A549 (cell line): ENCODE results near the gene FHL2. TPM values are rescaled to one million over a fixed set of nuclear protein-coding genes. Genes with fewer than 3 reads are reported as not detected.

Experiments
- ATAC-seq, 2 experiments: fragments of 200-7000 bp in 1 of 2; fragments of >200 bp in 1 of 2; cut with Nextera tagmentation in 1 of 2; cut with Tn5 transposase in 1 of 2; 3 replicates each; pipeline versions ENCODE4 v1.8.0 to v1.9.1; 2018 to 2020; ENCODE audit warnings: mild to moderate bottlenecking in 1 of 2, moderate library complexity in 1 of 2
- CTCF ChIA-PET: fragments of 300-600 bp; sonication (Branson Sonifier 250); formaldehyde crosslinking; extraction: SDS; loops from one replicate; lab custom pipeline; 2021; ENCODE audit warnings: antibody characterized with exemption, inconsistent platforms; lab: Yijun Ruan, JAX
- POLR2A ChIA-PET: fragments of 350-600 bp; formaldehyde crosslinking; extraction: SDS; loops from one replicate; lab custom pipeline; 2021; ENCODE audit warnings: antibody characterized with exemption, inconsistent platforms; lab: Yijun Ruan, JAX
- DNase-seq, 2 experiments: peaks; one replicate each; pipeline versions ENCODE4 v3.0.0 to v3.0.0-alpha.2; 2011 to 2016; ENCODE audit warnings: low read depth in 1 of 2, low spot score in 1 of 2
- FAIRE-seq: peaks from 2 replicates; lab custom pipeline; 2011; peaks lifted over from hg19 to GRCh38; lab: Jason Lieb, UNC
- H3K27ac ChIP-seq, 2 experiments: fragments of >200 bp; sonication (Bioruptor Twin); formaldehyde crosslinking; 3 replicates each; pipeline ENCODE4 v1.5.1; 2016 to 2017
- H3K4me1 ChIP-seq: fragments of >200 bp; sonication (Bioruptor Twin); formaldehyde crosslinking; 3 replicates; pipeline ENCODE4 v1.6.1; 2016
- H3K4me2 ChIP-seq: fragments of >200 bp; sonication (Bioruptor Twin); formaldehyde crosslinking; 3 replicates; pipeline ENCODE4 v1.6.1; 2016
- H3K4me3 ChIP-seq: fragments of >200 bp; sonication (Bioruptor Twin); formaldehyde crosslinking; 3 replicates; pipeline ENCODE4 v1.5.1; 2016
- H3K9me3 ChIP-seq: fragments of >200 bp; sonication (Bioruptor Twin); formaldehyde crosslinking; 3 replicates; pipeline ENCODE4 v1.6.1; 2016
- CBX2 ChIP-seq: fragments of 200-600 bp; sonication (generic); IDR thresholded peaks from 2 replicates; pipeline ENCODE4 v1.6.1; 2016; ENCODE audit warnings: low read depth, mild to moderate bottlenecking, borderline replicate concordance
- CHD2 ChIP-seq: fragments of 150-350 bp; IDR thresholded peaks from 2 replicates; pipeline ENCODE4 v1.6.1; 2014; ENCODE audit warnings: low read length; ENCODE audit not compliant: partially characterized antibody
- ESRRA ChIP-seq: fragments of 150-350 bp; IDR thresholded peaks from 2 replicates; pipeline ENCODE4 v1.6.1; 2014; ENCODE audit warnings: mild to moderate bottlenecking, low read length, borderline replicate concordance
- FOSL2 ChIP-seq, 2 experiments: fragments of 450-650 bp in 1 of 2; fragments of >200 bp in 1 of 2; sonication (Bioruptor Twin) in 1 of 2; formaldehyde crosslinking; IDR thresholded peaks; 2 replicates each; pipeline versions ENCODE4 v1.5.0 to v1.6.1; 2016 to 2020; ENCODE audit warnings: mild to moderate bottlenecking in 1 of 2, moderate library complexity in 1 of 2
- JUN ChIP-seq, 2 experiments: fragments of >200 bp; sonication (Bioruptor Twin); formaldehyde crosslinking; IDR thresholded peaks; 2 replicates in 1 of 2; 3 replicates in 1 of 2; pipeline ENCODE4 v1.6.1; 2016 to 2017
- PHF8 ChIP-seq: fragments of 200-600 bp; sonication (generic); IDR thresholded peaks from 2 replicates; pipeline ENCODE4 v1.6.1; 2016; ENCODE audit warnings: low read depth, mild to moderate bottlenecking, antibody characterized with exemption, moderate library complexity, borderline replicate concordance
- POLR2A ChIP-seq: IDR thresholded peaks from 2 replicates; pipeline ENCODE4 v1.6.1; 2012; ENCODE audit warnings: mild to moderate bottlenecking, low read length
- RFX5 ChIP-seq: fragments of 450-650 bp; IDR thresholded peaks from 2 replicates; pipeline ENCODE4 v1.7.1; 2014; ENCODE audit warnings: antibody characterized with exemption, mild to moderate bottlenecking, moderate library complexity
- WGBS: methylation state at CpG from one replicate; pipeline ENCODE4 v1.1.6; 2017; ENCODE audit errors: missing lambda C conversion rate; 5-methylcytosine and 5-hydroxymethylcytosine counted together
- polyA minus RNA-seq: library from RNA; depleted of rRNA, polyadenylated mRNA; stranded (reverse); fragments of >200 nt; gene quantifications from 2 replicates; pipeline ENCODE4 v1.2.3, GENCODE V29; 2011; rRNA and poly(A)+ RNA removed
- polyA plus RNA-seq, 4 experiments: library from polyadenylated mRNA; depleted of rRNA in 3 of 4; stranded (reverse); fragments of >200 nt; fragmentation: RNase III in 1 of 4; extraction: RNeasy Plus Mini Kit Qiagen cat#74134 plus additional on column Dnase treatment in 1 of 4; gene quantifications; 2 replicates in 3 of 4; 3 replicates in 1 of 4; pipeline ENCODE4 v1.2.3, GENCODE V29; 2011 to 2017
- TF ChIP-seq, protein P1 (sequence below): IDR thresholded peaks from 2 replicates; pipeline ENCODE4 v1.6.1; 2012; ENCODE audit warnings: low read depth, borderline replicate concordance
- TF ChIP-seq, protein P2 (sequence below): fragments of >200 bp; sonication (Bioruptor Twin); formaldehyde crosslinking; IDR thresholded peaks from 3 replicates; pipeline ENCODE4 v1.5.1; 2016
- TF ChIP-seq, protein P3 (sequence below): fragments of 200-600 bp; sonication (generic); IDR thresholded peaks from 2 replicates; pipeline ENCODE4 v1.6.1; 2016; ENCODE audit warnings: antibody characterized with exemption, mild to moderate bottlenecking, moderate library complexity
- TF ChIP-seq, protein P4 (sequence below): fragments of >200 bp; sonication (Bioruptor Twin); formaldehyde crosslinking; IDR thresholded peaks from 3 replicates; pipeline ENCODE4 v1.6.1; 2016
- TF ChIP-seq, protein P5 (sequence below): fragments of 150-350 bp; IDR thresholded peaks from 2 replicates; pipeline ENCODE4 v1.6.1; 2014; ENCODE audit warnings: low read depth, mild to moderate bottlenecking, low read length

The FHL2 gene, protein sequence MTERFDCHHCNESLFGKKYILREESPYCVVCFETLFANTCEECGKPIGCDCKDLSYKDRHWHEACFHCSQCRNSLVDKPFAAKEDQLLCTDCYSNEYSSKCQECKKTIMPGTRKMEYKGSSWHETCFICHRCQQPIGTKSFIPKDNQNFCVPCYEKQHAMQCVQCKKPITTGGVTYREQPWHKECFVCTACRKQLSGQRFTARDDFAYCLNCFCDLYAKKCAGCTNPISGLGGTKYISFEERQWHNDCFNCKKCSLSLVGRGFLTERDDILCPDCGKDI
- 85.9 and 97.6 TPM in 2 replicates for polyA plus RNA-seq (2011; rRNA removed)
- polyA plus RNA-seq (2012; cell fraction: cytosol; rRNA removed), result 59.4 and 66.7 TPM in 2 replicates
- 44.8 and 46.9 TPM in 2 replicates for polyA plus RNA-seq (2012; cell fraction: nucleus; rRNA removed)
- polyA plus RNA-seq (2017; fragmentation: RNase III; extraction: RNeasy Plus Mini Kit Qiagen cat#74134 plus additional on column Dnase treatment), result 57.9 to 70.3 TPM (median 68.1 TPM) in 3 replicates
- 81.4 and 86.9 TPM in 2 replicates for polyA minus RNA-seq

DNA sequence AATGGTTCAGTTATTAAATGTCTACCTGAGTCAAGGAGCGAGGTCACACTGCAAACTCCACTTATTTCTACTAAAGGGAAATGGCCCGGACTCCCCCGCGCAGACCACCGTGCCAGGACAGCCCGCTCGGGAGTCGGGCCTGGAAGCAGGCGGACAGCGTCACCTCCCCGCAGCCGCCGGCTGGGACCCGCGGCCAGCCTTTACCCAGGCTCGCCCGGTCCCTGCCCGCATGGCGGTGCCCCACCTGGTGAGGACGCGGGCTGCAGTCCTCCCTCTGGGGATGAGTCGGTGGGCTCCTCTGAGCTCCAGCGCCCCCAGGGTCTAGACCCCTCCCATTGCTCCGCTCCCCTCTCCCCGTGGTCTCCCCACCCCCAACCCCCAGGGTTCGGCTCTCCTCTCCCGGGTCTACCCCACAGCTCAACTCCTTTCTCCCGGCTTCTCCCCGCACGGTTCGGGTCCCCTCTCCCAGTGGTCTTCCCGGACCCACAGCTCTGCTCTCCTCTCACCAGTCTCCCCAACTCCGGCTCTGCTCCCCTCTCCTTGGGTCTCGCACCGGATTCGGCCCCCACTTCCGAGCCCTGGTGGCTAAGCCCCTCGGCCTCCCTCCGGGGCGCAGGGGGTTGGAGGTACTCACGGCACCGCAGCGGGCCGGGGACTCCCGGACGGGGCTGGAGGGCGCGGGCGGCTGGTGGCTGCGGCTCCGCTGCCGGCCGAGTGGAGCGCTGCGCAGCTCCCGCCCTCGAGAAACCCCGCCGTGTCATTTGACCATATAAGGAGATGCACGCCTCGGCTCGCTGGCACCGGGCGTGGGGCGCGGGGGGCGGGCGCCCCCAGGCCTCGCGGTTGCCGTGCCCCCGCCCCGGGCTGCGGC lies at the start of gene FHL2:
TSS of gene FHL2 (minus strand) at position 716 of the 871 bp plus-strand sequence. CDS start 12,535 bp downstream, outside the sequence.
- H3K9me3 ChIP-seq, result 0 out of 3 replicates have a peak, but pooled peaks cover 2% of the 10 kb centered on the region
- DNase-seq (peak; percentile 62 to 81), FAIRE-seq (no peak), ATAC-seq (peak; percentile 88 to 94)
- TF ChIP-seq CHD2 (no peak), JUN (IDR thresholded peaks at IDR 0.05) (peak in 1 of 2 experiments; percentile 81; a peak in 3 of 5 replicates), ESRRA (no peak), POLR2A (peak; percentile 75), RFX5 (0 out of 2 replicates have a peak, but pooled peaks have one; percentile 25), CBX2 (no peak), PHF8 (peak; percentile 84; the same call in 1 of the 2 replicates), FOSL2 (IDR thresholded peaks at IDR 0.05) (no peak), FOSL2 (CRISPR knock-in tag; IDR thresholded peaks at IDR 0.05) (no peak)
- TF ChIP-seq, protein P1, sequence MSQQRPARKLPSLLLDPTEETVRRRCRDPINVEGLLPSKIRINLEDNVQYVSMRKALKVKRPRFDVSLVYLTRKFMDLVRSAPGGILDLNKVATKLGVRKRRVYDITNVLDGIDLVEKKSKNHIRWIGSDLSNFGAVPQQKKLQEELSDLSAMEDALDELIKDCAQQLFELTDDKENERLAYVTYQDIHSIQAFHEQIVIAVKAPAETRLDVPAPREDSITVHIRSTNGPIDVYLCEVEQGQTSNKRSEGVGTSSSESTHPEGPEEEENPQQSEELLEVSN, result peak; percentile 92; the same call in 1 of the 2 replicates
- TF ChIP-seq, protein P2, sequence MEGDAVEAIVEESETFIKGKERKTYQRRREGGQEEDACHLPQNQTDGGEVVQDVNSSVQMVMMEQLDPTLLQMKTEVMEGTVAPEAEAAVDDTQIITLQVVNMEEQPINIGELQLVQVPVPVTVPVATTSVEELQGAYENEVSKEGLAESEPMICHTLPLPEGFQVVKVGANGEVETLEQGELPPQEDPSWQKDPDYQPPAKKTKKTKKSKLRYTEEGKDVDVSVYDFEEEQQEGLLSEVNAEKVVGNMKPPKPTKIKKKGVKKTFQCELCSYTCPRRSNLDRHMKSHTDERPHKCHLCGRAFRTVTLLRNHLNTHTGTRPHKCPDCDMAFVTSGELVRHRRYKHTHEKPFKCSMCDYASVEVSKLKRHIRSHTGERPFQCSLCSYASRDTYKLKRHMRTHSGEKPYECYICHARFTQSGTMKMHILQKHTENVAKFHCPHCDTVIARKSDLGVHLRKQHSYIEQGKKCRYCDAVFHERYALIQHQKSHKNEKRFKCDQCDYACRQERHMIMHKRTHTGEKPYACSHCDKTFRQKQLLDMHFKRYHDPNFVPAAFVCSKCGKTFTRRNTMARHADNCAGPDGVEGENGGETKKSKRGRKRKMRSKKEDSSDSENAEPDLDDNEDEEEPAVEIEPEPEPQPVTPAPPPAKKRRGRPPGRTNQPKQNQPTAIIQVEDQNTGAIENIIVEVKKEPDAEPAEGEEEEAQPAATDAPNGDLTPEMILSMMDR, result peak; percentile 35
- TF ChIP-seq, protein P3, sequence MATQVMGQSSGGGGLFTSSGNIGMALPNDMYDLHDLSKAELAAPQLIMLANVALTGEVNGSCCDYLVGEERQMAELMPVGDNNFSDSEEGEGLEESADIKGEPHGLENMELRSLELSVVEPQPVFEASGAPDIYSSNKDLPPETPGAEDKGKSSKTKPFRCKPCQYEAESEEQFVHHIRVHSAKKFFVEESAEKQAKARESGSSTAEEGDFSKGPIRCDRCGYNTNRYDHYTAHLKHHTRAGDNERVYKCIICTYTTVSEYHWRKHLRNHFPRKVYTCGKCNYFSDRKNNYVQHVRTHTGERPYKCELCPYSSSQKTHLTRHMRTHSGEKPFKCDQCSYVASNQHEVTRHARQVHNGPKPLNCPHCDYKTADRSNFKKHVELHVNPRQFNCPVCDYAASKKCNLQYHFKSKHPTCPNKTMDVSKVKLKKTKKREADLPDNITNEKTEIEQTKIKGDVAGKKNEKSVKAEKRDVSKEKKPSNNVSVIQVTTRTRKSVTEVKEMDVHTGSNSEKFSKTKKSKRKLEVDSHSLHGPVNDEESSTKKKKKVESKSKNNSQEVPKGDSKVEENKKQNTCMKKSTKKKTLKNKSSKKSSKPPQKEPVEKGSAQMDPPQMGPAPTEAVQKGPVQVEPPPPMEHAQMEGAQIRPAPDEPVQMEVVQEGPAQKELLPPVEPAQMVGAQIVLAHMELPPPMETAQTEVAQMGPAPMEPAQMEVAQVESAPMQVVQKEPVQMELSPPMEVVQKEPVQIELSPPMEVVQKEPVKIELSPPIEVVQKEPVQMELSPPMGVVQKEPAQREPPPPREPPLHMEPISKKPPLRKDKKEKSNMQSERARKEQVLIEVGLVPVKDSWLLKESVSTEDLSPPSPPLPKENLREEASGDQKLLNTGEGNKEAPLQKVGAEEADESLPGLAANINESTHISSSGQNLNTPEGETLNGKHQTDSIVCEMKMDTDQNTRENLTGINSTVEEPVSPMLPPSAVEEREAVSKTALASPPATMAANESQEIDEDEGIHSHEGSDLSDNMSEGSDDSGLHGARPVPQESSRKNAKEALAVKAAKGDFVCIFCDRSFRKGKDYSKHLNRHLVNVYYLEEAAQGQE, result no peak
- TF ChIP-seq, protein P4, sequence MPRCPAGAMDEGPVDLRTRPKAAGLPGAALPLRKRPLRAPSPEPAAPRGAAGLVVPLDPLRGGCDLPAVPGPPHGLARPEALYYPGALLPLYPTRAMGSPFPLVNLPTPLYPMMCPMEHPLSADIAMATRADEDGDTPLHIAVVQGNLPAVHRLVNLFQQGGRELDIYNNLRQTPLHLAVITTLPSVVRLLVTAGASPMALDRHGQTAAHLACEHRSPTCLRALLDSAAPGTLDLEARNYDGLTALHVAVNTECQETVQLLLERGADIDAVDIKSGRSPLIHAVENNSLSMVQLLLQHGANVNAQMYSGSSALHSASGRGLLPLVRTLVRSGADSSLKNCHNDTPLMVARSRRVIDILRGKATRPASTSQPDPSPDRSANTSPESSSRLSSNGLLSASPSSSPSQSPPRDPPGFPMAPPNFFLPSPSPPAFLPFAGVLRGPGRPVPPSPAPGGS, result no peak; the same call in 2 of the 3 replicates
- TF ChIP-seq, protein P5, sequence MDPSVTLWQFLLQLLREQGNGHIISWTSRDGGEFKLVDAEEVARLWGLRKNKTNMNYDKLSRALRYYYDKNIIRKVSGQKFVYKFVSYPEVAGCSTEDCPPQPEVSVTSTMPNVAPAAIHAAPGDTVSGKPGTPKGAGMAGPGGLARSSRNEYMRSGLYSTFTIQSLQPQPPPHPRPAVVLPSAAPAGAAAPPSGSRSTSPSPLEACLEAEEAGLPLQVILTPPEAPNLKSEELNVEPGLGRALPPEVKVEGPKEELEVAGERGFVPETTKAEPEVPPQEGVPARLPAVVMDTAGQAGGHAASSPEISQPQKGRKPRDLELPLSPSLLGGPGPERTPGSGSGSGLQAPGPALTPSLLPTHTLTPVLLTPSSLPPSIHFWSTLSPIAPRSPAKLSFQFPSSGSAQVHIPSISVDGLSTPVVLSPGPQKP, result peak; percentile 89
- peak within 1 kb of the TSS; percentile 96 for H3K4me2 ChIP-seq
- H3K4me3 ChIP-seq, result peak within 1 kb of the TSS; percentile 81
- H3K4me1 ChIP-seq, result peaks cover 34% of the 10 kb centered on the region
- ChIA-PET POLR2A (interaction anchor here (1.3 kb wide), 1 partner anchor 58 kb away, joined by 6 read pairs; no protein-coding TSS in a partner anchor), CTCF (interaction anchor here (0.6 to 3.1 kb wide), 10 partner anchors 8 to 148 kb away, joined by 3 to 12 read pairs (median 4); no protein-coding TSS in a partner anchor)
- peak within 1 kb of the TSS; percentile 91 to 99 for H3K27ac ChIP-seq
- 1% methylated on average over 15 of the region's 74 CpGs for WGBS
